Neural progenitor cell (in vitro differentiated cells): ENCODE measurements around the gene IFI6. TPM values are rescaled to one million over a fixed set of nuclear protein-coding genes. Genes with fewer than 3 reads are reported as not detected.

Experiments used
- DNase-seq: peaks from one replicate; pipeline ENCODE4 v3.0.0-alpha.2; 2016; ENCODE audit warnings: low spot score
- H2AFZ ChIP-seq: fragments of 200-600 bp; sonication (generic); replicated peaks from 2 replicates; pipeline ENCODE4 v1.6.1; 2016; ENCODE audit warnings: antibody characterized with exemption
- H3F3A ChIP-seq: fragments of 200-600 bp; sonication (generic); 2 replicates; pipeline ENCODE4 v1.6.1; 2016; ENCODE audit warnings: antibody characterized with exemption, low read depth
- H3K27ac ChIP-seq: fragments of 200-600 bp; sonication (generic); 2 replicates; pipeline ENCODE4 v1.5.1; 2016; ENCODE audit warnings: mild to moderate bottlenecking
- H3K27me3 ChIP-seq: fragments of 200-600 bp; sonication (generic); 2 replicates; pipeline ENCODE4 v1.6.1; 2016; ENCODE audit warnings: mild to moderate bottlenecking, moderate library complexity
- H3K36me3 ChIP-seq: fragments of 200-600 bp; sonication (generic); 2 replicates; pipeline ENCODE4 v1.5.1; 2016
- H3K4me1 ChIP-seq: fragments of 200-600 bp; sonication (generic); 2 replicates; pipeline ENCODE4 v1.6.1; 2016; ENCODE audit warnings: mixed run types
- H3K4me2 ChIP-seq: fragments of 200-600 bp; sonication (generic); 2 replicates; pipeline ENCODE4 v1.6.1; 2016
- H3K4me3 ChIP-seq: fragments of 200-600 bp; sonication (generic); 2 replicates; pipeline ENCODE4 v1.5.1; 2016
- H3K79me2 ChIP-seq: fragments of 200-600 bp; sonication (generic); 2 replicates; pipeline ENCODE4 v1.6.1; 2016; ENCODE audit warnings: low read depth
- H3K9ac ChIP-seq: fragments of 200-600 bp; sonication (generic); 2 replicates; pipeline ENCODE4 v1.6.1; 2016
- H3K9me3 ChIP-seq: fragments of 200-600 bp; sonication (generic); 2 replicates; pipeline ENCODE4 v1.5.1; 2016; ENCODE audit warnings: low read depth
- H4K20me1 ChIP-seq: fragments of 200-600 bp; sonication (generic); 2 replicates; pipeline ENCODE4 v1.6.1; 2016; ENCODE audit warnings: low read depth
- H3K27ac Mint-ChIP-seq: 3 replicates; pipeline ENCODE4 v1.8.0; 2021; ENCODE audit warnings: mixed read lengths
- H3K27me3 Mint-ChIP-seq: 2 replicates; pipeline ENCODE4 v1.8.0; 2022; ENCODE audit warnings: low read depth, mild to moderate bottlenecking, inconsistent platforms, moderate library complexity, mixed read lengths; ENCODE audit not compliant: insufficient read depth
- H3K36me3 Mint-ChIP-seq: 3 replicates; pipeline ENCODE4 v1.8.0; 2021; ENCODE audit warnings: mixed read lengths
- H3K4me1 Mint-ChIP-seq: 3 replicates; pipeline ENCODE4 v1.8.0; 2021; ENCODE audit warnings: mixed read lengths
- H3K4me3 Mint-ChIP-seq: 3 replicates; pipeline ENCODE4 v1.8.0; 2021; ENCODE audit warnings: mild to moderate bottlenecking, moderate library complexity, mixed read lengths
- H3K9me3 Mint-ChIP-seq: 3 replicates; pipeline ENCODE4 v1.8.0; 2020; ENCODE audit warnings: mixed read lengths
- EZH2 ChIP-seq: fragments of 200-600 bp; sonication (generic); IDR thresholded peaks from 2 replicates; pipeline ENCODE4 v1.6.1; 2017; ENCODE audit warnings: antibody characterized with exemption, mild to moderate bottlenecking, moderate library complexity
- EZH2phosphoT487 ChIP-seq: fragments of 200-600 bp; sonication (generic); IDR thresholded peaks from 2 replicates; pipeline ENCODE4 v1.6.1; 2017; ENCODE audit warnings: antibody characterized with exemption
- total RNA-seq: library from RNA; depleted of rRNA; stranded (reverse); fragments of >200 nt; gene quantifications from 2 replicates; pipeline ENCODE4 v1.2.3, GENCODE V29; 2015; ENCODE audit warnings: low replicate concordance
- TF ChIP-seq, protein P1 (sequence below): fragments of 200-600 bp; sonication (generic); IDR thresholded peaks from 2 replicates; pipeline ENCODE4 v1.5.1; 2017; ENCODE audit warnings: antibody characterized with exemption, mild to moderate bottlenecking

The IFI6 gene
- total RNA-seq, 1 donor from 2014 or later: 2.4 TPM

DNA sequence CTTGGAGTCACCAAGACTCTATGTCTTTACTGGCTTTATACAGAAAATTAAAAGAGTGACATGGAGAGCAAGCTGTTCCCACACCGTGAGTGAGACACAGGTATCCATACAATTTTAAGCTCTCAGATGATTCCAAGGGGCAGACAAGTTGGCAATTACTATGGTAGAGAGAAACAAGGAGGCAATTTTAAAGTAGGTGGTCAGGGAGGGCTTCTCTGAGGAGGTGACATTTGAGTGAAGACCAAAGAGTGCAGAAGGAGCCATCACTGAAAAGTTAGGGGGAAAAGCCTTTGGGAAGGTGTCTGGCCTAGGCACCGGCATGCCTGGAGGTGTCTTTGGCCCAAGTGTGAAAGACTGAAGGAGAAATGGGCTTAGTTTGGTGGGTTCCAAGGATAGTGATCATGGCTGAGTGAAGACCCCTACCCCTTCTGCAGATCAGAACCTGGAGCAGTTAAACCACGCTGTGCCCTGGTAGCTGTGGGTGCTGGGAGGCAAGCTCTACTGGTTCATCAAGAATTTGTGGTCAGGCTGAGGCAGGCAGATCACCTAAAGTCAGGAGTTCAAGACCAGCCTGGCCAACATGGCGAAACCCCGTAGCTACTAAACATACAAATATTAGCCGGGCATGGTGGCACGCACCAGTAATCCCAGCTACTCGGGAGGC lies 10.4 kb downstream of the IFI6 start:
- H3K27me3 Mint-ChIP-seq: peaks cover 10% of the 10 kb centered on the region
- no peaks in the 10 kb centered on the region for H4K20me1 ChIP-seq
- no peaks in the 10 kb centered on the region for H3K36me3 Mint-ChIP-seq
- no peak overlapping the region for H3K9ac ChIP-seq
- DNase-seq: no peak
- H3K4me2 ChIP-seq: no peak overlapping the region
- no peak overlapping the region for H3K27ac Mint-ChIP-seq
- no peaks in the 10 kb centered on the region for H3K79me2 ChIP-seq
- H3K4me1 Mint-ChIP-seq: peaks cover 41% of the 10 kb centered on the region
- no peaks in the 10 kb centered on the region for H3K9me3 Mint-ChIP-seq
- H3K4me1 ChIP-seq: peaks cover 13% of the 10 kb centered on the region
- H2AFZ ChIP-seq: no peak overlapping the region
- H3K27ac ChIP-seq: no peak overlapping the region
- TF ChIP-seq, protein P1, sequence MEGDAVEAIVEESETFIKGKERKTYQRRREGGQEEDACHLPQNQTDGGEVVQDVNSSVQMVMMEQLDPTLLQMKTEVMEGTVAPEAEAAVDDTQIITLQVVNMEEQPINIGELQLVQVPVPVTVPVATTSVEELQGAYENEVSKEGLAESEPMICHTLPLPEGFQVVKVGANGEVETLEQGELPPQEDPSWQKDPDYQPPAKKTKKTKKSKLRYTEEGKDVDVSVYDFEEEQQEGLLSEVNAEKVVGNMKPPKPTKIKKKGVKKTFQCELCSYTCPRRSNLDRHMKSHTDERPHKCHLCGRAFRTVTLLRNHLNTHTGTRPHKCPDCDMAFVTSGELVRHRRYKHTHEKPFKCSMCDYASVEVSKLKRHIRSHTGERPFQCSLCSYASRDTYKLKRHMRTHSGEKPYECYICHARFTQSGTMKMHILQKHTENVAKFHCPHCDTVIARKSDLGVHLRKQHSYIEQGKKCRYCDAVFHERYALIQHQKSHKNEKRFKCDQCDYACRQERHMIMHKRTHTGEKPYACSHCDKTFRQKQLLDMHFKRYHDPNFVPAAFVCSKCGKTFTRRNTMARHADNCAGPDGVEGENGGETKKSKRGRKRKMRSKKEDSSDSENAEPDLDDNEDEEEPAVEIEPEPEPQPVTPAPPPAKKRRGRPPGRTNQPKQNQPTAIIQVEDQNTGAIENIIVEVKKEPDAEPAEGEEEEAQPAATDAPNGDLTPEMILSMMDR: no peak
- TF ChIP-seq EZH2phosphoT487 (no peak), EZH2 (no peak)
- no peak overlapping the region for H3K4me3 ChIP-seq
- no peaks in the 10 kb centered on the region for H3K27me3 ChIP-seq
- H3K4me3 Mint-ChIP-seq: peak overlapping the region; percentile 6
- no peaks in the 10 kb centered on the region for H3K36me3 ChIP-seq
- no peaks in the 10 kb centered on the region for H3K9me3 ChIP-seq
- peaks cover 24% of the 10 kb centered on the region for H3F3A ChIP-seq

DNA sequence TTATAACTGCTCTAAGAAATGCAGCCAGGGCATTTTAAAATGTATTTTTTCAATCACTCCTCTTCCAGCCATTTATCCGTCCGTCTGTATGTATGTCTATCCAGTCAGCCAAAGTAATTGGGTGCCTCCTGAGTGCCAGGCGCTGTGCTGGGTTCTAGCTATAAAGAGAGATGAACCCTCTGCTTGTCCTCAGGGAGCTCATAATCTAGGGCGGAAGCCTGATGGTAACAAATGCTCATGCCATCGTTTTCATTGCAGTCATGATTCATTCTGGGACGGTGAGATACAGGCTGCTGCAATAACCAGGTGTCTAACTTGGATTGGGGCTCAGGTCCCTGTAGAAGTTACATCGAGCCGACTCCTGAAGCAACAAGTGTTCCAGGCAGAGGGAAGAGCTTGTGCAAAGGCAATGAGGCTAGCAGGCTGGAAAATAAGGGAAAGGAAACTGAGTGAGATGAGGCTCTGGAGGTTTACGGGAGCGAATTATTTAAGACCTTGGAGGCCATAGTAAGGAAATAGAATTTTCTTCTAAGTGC lies 11.6 kb downstream of the IFI6 start:
- Histone ChIP-seq H3K9ac (no peak overlapping the region), H3F3A (peaks cover 36% of the 10 kb centered on the region), H3K36me3 (no peaks in the 10 kb centered on the region), H3K4me3 (peak overlapping the region; percentile 47), H3K27ac (no peak overlapping the region), H3K79me2 (no peaks in the 10 kb centered on the region), H3K4me1 (peaks cover 25% of the 10 kb centered on the region), H2AFZ (no peak overlapping the region), H3K27me3 (no peaks in the 10 kb centered on the region), H3K9me3 (no peaks in the 10 kb centered on the region), H3K4me2 (peak overlapping the region; percentile 71), H4K20me1 (no peaks in the 10 kb centered on the region)
- no peaks in the 10 kb centered on the region for H3K9me3 Mint-ChIP-seq
- H3K4me1 Mint-ChIP-seq: peaks cover 52% of the 10 kb centered on the region
- H3K27me3 Mint-ChIP-seq: peaks cover 10% of the 10 kb centered on the region
- H3K27ac Mint-ChIP-seq: peak overlapping the region; percentile 13
- peak overlapping the region; percentile 76 for H3K4me3 Mint-ChIP-seq
- no peak for DNase-seq
- H3K36me3 Mint-ChIP-seq: no peaks in the 10 kb centered on the region
- TF ChIP-seq EZH2: no peak

DNA sequence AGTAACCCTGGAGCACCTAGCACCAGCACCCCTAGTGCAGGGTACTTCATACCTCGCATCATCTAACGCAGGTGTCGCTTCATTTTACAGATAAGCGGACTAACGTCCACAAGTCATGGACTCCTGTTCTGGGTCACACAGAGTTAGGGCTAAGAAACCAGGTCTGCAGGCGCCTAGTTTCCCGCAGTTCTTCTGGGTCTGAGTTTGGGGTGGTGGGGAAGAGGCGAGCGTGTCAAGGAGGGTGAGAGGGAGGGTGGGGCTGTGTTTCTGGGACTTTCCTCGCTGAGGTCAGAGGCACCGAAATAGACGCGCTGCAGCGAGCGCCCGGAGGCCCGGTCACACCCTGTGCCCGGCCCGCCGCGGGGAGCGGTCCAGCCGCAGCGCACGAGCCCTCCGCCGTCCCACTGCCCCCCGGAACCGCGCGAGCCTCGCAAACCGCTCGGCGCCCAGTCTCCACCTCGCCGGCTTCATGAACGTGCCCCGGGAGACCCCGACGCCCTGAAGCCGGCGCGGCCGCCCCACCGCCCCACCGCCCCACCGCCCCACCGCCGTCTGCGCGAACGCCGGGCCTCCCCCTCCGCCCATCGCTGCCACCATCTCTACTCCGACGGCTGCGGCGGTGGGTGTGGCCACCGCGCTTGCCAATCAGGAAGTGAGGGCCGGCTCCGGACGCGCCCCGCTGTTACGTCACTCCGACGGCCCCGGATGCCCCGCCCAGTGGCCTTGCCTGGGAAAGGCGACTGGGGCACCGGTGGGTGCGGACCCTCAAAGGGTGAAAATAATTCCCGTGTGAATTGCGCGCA lies 12.3 kb downstream of the IFI6 start:
- TF ChIP-seq EZH2phosphoT487: no peak
- Mint-ChIP-seq H3K27ac (peak overlapping the region; percentile 87), H3K4me3 (peak overlapping the region; percentile 78), H3K27me3 (peaks cover 10% of the 10 kb centered on the region), H3K36me3 (no peaks in the 10 kb centered on the region), H3K9me3 (no peaks in the 10 kb centered on the region), H3K4me1 (peaks cover 58% of the 10 kb centered on the region)
- H3K36me3 ChIP-seq: no peaks in the 10 kb centered on the region
- no peak overlapping the region for H3K27ac ChIP-seq
- peak overlapping the region; percentile 47 for H3K4me3 ChIP-seq
- H3K79me2 ChIP-seq: no peaks in the 10 kb centered on the region
- peak; percentile 96 for DNase-seq
- peak overlapping the region; percentile 71 for H3K4me2 ChIP-seq
- H3K4me1 ChIP-seq: peaks cover 31% of the 10 kb centered on the region
- no peaks in the 10 kb centered on the region for H4K20me1 ChIP-seq
- no peak overlapping the region for H3K9ac ChIP-seq
- H2AFZ ChIP-seq: no peak overlapping the region
- no peaks in the 10 kb centered on the region for H3K9me3 ChIP-seq
- no peaks in the 10 kb centered on the region for H3K27me3 ChIP-seq
- peaks cover 42% of the 10 kb centered on the region for H3F3A ChIP-seq

DNA sequence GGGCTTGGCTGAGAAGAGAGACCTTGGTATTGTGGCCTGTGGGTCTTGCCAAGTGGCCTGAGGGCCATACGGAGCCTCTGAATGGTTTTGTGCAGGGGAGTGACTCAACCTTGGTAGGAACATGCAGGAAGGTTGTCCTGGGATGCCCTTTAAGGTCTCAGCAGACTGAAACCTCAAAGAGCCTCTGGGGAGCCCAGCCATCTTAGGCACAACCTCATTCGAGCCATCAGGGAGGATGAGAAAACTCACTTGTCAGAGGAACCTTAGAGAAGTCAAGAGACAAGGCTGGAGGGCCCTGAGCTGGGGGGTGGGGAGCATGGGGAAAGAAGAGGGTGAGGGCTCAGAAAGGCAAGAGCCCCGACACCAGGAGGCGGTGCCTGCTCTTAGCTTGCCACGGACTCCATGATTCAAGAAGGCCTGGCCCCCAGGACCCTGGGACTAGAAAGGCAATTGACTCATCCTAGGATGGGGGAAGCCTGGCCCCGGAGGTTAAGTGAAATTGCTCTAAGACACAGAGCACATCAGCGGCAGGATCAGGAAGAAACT lies 13.0 kb downstream of the IFI6 start:
- Histone ChIP-seq H3K27ac (no peak overlapping the region), H3K4me3 (peak overlapping the region; percentile 47), H3K4me2 (peak overlapping the region; percentile 71), H3K79me2 (no peaks in the 10 kb centered on the region), H3K27me3 (no peaks in the 10 kb centered on the region), H2AFZ (no peak overlapping the region), H3K9ac (no peak overlapping the region), H3K4me1 (peaks cover 31% of the 10 kb centered on the region), H3K36me3 (no peaks in the 10 kb centered on the region), H4K20me1 (no peaks in the 10 kb centered on the region), H3F3A (peaks cover 42% of the 10 kb centered on the region), H3K9me3 (no peaks in the 10 kb centered on the region)
- peak; percentile 18 for DNase-seq
- TF ChIP-seq EZH2phosphoT487 (no peak), EZH2 (no peak)
- TF ChIP-seq, protein P1: no peak
- Mint-ChIP-seq H3K36me3 (no peaks in the 10 kb centered on the region), H3K27me3 (peaks cover 10% of the 10 kb centered on the region), H3K4me1 (peaks cover 60% of the 10 kb centered on the region), H3K9me3 (no peaks in the 10 kb centered on the region), H3K4me3 (peak overlapping the region; percentile 78), H3K27ac (peak overlapping the region; percentile 87)
